ENCODE measurements around the gene CLEC2A.

GRCh38 chr12:9935026-9935425, 2.9 kb upstream of the CLEC2A start:
- TF ChIP-seq CTCF (conservative IDR thresholded peaks at IDR 0.05; ENCODE audit: low read depth in 2 of 2) (no peak), POLR2AphosphoS5 (IDR thresholded peaks at IDR 0.05; ENCODE audit: low read depth) (no peak), CREB1 (CRISPR knock-in tag; IDR thresholded peaks at IDR 0.05; ENCODE audit: low read depth) (no peak), ZNF114 (CRISPR knock-in tag; IDR thresholded peaks at IDR 0.05) (no peak)
